GM19455 (cell line): ENCODE data around the gene NOTUM.
"Not testable (repeated sequence)": the region's sequence is repeated elsewhere in the genome, so short reads cannot be mapped to it uniquely, and the experiment has no call there.

Source experiments
- ATAC-seq: cut with Tn5 transposase; IDR thresholded peaks from one replicate; pipeline ENCODE4 v1.9.1; 2021; ENCODE audit not compliant: unreplicated experiment

Gene NOTUM

DNA sequence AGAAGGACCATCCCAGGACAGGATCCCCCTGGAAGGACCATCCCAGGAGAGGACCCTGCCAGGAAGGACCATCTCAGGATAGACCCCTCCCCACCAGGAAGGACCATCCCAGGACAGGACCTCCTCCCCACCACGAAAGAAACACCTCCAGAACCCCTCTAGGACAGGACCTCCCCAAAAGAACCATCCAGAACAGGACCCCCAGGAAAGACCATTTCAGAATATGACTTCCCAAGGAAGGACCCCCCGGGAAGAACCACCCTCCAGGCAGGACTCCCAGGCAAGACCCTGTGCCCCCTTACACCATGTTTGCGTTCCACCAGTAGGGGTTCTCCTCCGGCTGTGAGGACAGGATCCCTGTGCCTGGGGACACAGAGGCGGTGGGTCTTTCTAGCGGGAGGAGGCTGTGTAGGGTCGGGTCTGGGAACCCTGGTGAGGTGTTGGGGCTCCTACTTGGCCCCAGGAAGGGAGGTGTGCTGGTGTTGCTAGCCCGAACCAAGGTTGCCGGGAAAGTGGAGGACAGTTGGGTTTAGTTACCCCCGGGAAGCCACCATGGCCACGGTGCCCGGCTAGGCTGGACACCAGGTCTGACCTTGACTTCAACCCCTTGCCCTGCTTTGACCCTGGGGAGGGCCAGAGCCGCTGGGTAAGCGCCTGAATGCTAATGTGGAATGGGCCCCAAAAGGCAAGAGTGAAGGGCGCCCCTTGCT is 2.2 kb downstream of the NOTUM start:
- no peak for ATAC-seq

DNA sequence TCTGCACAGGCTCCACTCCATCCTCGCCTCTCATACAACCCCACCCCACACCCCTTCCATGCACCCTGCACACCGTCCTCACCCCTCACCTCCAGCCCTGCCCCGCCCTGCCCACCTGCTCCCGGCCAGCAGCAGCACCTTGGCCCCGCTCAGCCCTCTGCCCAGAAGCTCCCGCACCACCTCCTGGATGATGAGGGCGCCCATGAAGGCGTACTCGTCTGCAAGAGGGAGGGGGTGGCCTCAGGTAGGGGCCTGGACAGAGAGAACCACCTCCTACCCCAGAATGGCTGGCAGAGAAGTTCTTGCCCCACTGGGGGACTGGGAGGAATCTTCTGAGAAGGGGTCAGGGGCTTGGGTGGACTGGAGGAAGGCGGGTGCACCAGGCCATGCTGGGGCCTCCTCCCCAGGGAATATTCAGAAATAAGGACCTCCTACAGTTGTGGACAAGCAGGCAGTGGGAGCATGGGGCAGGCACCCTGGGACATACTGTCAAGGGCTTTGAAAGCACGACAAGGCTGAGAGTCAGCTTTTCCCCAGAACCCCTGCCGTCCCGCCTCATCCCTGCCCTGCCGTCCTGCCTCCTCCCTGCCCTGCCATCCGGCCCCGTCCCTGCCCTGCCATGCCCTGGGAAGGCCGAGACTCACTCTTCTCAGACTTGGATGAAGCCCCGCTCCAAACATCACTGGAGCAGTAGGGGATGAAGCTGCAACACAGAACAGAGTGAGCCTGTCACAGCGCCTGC is 3.1 kb downstream of the NOTUM start:
- ATAC-seq, result no peak

DNA sequence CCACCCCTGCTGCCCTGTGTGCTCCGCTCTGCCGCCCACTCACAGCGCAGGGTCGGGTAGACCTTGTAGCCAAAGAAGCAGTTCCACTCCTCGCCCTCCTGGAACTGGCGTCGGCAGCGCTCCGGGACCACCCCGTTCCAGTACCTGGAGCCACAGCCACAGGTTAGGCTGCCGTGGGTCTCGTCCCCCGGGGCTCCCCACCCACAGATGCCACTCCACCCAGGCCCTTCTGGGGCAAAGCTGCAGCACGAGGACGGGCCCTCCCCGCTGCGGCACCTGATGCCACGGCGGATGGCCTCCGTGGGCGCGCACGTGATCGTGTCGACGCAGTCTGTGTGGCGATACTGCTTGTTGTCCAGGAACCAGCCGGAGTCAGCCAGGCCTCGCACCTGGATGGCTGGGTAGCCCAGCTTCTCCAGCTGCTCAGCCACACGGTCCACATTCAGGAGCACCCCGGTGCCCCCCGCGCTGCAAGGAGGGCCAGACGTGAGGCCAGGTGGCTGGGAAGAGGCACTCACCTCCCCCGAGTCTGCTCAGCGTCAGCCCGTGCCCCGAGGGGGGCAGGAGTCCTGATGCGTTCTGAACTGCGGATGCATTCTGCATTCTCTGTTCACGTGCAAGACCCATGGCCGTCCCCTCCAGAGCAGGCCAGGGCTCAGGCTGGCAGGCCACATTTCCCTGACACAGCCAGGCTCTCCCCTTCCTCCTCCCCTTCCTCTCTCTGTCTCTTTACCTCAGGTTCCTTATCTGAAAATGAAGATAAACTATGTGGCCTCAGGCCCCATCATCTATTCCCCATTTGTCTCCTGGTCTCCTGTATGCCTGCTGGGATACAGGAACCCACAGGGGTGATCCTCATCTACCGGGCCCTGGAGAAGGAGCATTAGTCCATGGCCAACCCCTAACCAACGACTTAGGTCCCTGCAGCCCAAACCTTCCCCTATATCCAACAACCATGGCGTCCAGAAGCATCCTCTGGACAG is 4.1 kb downstream of the NOTUM start:
- no peak for ATAC-seq

DNA sequence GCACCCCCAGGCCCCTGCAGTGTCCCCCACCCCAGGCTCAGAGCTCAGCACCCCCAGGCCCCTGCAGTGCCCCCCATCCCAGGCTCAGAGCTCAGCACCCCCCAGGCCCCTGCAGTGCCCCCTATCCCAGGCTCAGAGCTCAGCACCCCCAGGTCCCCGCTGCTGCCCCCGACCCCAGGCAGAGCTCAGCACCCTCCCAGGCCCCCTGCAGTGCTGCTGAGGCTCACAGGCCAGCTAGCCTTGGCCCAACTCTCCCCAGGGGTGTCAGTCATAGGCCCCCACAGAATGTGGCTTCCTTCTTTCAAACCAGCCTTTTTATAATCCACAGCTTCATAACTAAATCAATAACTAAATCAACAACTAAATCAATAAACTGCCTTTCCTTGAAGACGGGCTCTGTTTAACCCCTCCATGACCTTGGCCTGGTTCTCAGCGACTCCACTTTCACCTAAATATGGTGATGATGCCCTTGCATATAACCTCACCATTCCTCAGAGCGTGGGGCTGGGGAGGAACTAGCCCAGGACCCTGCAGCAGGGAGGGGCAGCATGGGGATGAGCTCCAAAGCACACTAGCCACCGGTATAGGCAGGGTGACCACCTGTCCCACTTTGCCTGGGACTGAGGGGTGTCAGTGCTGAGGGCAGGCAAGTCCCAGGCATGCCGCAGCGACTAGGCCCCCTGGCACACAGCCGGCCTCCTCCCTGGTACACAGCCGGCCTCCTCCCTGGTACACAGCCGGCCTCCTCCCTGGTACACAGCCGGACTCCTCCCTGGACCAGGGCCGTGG is 5.0 kb downstream of the NOTUM start:
- ATAC-seq, result no peak

DNA sequence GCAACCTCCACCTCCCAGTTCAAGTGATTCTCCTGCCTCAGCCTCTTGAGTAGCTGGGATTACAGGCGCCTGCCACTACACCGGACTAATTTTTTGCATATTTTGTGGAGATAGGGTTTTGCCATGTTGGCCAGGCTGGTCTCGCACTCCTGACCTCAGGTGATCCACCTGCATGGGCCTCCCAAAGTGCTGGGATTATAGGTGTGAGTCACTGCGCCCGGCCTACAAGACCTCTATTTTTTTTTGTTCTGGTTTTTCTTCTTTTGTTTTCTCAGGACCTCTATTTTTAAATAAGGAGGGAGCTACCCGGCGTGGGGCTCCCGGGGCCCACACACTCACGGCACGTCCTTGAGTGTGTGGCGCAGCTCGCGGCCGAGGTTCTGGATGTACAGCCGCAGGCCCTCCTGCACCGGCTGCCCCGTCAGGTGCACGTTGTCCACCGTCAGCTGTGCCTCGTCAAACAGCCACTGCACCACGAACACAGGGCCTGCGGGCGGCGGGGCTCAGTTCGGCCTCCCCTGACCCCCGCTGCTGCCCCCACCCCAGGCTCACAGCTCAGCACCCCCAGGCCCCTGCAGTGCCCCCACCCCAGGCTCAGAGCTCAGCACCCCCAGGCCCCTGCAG is 5.8 kb downstream of the NOTUM start:
- no peak for ATAC-seq

DNA sequence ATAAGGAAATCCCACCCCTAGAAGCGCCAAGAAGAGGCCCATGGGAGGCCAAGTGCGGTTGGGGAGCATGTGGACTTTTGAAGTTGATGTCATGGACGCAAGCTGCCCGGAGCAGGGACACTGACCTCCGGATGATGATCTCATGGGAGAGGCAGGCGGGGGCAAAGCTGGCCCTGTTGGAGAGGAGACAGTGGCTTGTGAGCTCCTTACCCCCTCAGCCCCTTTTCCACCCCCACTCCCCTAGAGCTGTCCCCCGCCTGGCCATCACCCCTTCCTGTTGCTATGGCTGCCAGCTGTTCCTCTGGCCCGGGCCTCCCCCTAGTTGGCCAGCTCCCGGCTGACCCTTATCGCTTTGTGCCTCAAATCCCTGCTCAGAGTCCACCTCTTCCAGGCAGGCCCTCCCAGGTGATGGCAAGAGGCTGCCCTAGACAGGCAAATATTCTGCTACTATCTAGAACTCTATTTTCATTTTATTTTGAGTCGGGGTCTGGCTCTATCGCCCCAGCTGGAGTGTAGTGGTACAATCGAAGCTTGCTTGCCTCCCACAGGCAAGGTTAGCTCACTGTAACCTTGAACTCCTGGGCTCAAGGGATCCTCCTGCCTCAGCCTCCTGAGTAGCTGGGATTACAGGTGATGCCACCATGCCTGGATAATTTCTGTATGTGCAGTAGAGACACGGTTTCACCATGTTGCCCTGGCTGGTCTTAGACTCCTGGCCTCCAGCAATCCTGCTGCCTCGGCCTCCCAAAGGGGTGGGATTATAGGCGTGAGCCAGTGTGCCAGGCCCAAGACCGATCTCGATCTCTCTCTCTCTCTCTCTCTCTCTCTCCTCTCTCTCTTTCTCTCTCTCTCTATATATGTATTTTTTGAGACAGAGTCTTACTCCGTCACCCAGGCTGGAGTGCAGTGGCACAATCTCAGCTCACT is 6.6 kb downstream of the NOTUM start:
- ATAC-seq, result no peak

DNA sequence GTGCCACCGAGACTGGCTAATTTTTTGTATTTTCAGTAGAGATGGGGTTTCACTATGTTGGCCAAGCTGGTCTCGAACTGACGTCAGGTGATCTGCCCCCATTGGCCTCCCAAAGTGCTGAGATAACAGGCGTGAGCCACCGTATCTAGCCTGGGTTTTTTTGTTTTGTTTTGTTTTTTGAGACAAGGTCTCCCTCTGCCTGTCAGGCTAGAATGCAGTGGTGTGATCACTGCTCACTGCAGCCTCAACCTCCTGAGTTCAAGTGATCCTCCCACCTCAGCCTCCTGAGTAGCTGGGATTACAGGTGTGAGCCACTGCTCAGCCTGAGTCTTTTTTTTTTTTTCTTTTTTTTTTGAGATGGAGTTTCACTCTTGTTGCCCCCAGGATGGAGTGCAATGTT is 7.5 kb downstream of the NOTUM start:
- not testable (repeated sequence) for ATAC-seq

DNA sequence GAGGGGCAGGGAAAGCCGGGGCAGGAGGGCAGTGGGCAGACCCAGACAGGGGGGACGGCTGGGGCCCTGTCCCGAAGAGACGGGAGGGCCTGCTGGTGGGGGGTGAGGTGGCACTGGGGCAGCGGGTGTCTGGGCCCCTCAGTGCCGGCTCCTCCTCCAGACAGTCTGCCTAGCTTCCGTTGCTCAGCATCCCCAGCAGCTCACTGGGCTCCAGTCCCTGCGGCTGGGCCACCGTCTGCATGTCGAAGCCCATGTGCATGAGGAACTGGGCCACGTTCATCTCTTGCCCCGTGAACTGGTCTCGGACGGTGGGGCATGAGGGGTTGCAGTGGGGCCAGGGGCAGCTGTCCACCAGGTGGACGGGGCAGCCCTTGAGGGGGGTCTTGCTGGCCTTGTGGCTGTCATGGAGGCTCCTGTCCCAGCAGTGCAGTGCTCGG is 8.2 kb downstream of the NOTUM start:
- no peak for ATAC-seq

DNA sequence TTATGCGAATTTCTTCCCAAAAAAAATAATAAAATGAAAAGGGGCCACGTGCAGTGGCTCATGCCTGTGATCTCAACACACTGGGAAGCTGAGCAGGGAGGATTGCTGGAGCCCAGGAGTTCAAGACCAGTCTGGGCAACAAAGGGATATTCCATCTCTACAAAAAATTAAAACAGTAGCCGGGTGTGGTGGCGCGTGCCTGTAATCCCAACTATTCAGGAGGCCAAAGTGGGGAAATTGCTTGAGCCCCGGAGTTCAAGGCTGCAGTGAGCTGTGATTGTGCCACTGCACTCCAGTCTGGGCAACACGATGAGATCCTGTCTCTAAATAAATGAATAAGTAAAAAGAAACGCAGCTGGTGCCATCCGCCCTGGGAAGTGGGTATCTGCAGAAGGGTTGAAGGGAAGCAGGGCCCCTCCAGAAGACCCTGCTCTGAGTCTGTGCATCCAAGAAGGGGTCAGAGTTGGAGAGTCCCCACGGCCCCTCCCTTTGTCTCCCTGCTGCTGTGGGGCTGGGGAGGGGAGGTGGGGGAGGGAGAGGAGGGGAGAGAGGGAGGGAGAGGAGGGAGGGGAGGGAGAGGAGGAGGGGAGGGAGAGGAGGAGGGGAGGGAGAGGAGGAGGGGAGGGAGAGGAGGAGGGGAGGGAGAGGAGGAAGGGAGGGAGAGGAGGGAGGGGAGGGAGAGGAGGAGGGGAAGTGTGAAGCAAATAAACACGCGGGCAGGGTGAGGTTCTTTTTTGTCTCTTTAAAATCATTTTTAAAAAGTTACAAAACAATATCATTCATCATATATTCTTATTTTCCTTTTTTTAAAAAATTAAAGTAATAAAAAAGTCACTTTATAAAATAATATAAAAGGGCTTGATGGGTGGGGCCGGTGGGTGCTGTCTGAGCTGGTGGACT is 9.0 kb downstream of the NOTUM start:
- no peak for ATAC-seq

DNA sequence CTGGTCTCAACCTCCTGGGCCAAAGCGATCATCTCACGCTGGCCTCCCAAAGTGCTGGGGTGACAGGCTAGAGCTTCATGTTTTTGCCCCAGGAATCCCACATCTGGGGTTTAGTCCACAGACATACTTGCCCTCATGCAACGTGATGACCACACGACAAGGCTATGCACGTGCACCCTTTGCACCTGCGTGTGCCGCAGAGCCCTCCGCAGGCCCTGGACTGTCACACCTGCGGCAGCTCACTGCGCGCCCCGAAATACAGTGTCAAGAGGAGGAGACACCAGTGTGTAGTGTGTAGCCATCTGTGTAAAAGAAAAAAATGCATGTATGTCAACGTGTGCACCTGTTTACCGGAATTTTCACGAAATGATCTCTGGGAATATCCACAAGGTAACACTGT is 10.5 kb downstream of the NOTUM start:
- no peak for ATAC-seq

DNA sequence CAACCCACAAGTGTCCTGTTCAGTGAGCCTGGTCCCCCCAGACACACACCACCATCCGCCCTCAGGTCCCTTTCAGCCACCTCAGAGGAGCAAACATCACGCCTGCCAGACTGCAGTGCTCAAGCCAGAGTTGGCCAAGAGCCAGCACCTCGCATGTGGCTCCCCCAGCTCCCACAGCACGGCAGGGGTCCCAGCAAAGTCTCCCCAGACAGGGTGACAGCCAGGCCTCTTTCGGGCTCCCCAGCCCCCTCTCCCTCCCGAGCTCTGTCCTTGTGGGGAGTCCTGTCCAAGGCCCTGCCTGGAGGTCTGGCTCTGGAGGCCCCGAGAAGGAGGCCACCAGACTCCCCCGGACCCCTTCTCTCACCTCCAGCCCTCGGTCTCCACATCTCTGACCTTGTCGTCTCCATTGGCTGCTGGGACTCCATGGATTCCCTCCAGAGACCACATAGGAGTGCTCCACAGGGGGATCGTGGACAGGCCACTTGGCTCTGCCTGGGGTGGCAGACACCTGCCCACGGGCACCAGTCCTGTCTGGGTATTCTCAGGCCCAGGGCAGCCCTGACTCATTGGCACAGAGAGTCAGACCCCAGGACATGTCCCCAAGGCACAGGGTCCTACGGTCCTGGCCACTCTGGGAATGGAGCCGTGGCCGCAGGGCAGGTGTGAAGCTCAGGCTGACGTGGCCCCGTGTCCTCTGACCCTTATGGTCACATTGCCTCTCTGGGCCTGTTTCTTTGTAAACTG is 12.2 kb downstream of the NOTUM start:
- no peak for ATAC-seq

DNA sequence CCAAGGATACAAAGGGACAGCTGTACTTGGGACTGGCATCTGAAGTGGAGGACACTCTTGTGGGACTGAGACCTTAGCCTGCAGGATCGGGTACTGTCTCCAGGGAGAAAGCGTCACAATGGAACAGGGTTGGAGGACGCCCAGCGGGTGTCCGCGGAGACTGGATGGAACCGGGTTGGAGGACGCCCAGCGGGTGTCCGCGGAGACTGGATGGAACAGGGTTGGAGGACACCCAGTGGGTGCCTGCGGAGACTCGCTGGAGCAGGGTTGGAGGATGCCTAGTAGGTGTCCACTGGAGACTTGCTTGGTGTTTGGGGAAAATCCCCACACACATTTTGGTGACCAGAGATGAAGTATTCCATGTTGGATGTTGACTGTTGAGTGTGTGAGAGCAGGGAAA is 13.8 kb downstream of the NOTUM start, which contains the start of gene MYADML2:
TSS of gene MYADML2 (minus strand) at position 45 of the 400 bp plus-strand sequence. CDS start 5,492 bp downstream, outside the sequence.
- no peak for ATAC-seq

DNA sequence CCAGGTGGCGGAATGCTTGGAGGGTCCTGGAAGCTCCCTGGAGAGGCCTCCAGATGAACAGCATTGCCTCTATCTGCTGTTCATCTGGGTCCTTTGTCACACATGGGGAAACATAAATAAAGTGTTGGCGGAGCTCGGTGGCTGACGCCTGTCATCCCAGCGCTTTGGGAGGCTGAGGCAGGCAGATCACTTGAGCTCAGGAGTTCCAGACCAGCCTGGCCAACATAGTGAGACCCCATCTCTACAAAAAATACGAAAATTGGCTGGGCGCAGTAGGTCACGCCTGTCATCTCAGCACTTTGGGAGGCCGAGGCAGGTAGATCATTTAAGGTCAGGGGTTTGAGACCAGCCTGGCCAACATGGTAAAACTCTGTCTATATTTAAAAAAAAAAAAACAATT is 16.1 kb downstream of the NOTUM start:
- ATAC-seq, result no peak

DNA sequence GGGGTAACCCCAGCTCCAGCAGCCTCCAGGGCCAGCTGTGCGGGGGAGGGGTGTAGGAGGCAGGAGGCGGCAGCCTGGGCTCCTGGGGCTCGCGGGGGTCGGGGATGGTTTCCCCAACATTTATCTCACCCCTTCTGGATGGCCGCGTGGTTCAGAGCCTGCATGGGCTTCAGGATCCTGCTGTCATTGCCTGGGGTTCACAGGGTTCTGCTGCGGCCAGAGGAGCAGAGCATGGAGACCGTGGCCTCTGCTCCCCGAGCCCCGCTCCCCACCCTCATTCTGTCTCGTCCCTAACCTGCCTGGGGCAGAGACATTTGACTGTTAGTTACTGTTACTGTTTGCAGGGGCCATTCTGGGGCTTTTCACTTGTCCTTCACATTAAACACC is 18.8 kb downstream of the NOTUM start:
- ATAC-seq, result no peak

DNA sequence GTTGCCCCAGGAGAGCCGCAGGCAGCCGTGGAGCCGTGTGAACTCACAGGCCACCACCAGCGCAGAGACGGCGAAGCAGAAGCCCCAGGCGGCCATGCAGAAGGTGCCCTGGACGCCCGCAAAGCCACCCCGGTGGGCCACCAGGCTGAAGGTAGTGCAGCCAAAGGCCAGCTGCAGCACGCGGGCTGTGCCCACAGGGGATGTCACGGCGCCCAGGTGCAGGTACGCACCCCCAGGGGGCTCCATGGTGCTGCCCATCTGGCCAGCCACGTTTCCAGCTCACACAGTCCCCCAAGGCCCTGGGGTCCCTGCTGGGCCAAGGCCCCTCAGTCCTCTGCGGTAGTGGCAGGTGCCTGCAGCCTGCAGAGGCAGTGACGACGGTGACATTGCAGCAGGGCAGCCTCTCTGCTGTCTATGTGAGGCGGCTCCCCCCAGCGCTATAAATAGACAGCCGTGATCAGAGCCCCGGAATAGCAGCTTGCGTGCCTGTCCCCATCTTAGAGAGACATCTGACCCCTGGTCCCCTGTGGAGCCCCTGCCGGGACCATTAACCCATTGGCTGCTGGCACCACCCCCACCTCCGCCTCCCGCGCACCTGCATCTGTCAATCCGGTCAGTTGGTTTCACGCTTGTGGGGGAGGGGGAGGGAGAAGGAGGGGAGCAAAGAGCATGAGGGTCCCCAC is 19.4 kb downstream of the NOTUM start:
- ATAC-seq, result no peak

DNA sequence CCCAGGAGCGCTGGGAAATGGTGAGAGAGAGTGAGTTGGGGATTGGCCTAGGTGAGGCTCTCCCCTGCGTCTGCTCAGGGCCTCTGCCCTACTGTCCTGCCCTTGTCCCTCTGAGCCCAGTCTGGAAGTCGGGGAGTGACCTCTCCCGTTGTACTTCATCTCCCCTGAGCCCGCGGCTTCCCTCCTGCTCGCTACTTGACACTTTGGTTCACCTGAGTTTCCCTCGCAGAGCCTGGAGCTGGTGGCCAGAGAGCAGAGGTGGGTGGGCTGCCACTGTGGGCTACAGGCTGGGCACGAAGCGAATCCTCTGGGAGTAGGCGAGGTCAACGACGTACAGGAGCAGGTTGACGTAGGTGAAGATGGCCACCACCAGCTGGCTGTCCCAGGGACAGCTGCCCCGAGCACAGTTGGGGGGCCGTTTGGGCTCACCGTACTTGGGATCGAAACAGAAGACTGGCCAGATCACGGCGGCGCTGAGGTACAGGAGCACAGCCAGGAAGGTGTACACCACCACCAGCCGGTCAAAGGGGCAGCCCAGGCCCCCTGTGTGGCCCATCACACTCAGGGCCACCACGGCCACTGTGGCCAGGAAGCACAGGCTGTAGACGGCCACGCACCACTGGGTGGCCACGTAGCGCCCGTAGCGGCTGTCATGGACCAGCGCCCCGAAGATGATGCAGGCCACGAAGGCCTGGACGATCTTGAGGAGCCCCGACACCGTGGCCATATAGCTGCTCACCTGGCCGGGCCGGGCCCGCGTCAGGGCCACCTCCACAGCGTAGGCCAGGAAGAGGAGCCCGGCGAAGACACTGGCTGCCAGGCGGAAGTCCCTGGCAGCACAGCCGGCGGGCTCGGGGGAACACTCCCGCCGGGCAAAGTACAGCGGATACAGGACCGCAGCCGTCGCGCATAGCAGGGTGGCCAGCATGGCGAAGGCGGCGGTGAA is 20.2 kb downstream of the NOTUM start:
- no peak for ATAC-seq
